ENCODE measurements around the gene SSB.

Gene SSB

DNA sequence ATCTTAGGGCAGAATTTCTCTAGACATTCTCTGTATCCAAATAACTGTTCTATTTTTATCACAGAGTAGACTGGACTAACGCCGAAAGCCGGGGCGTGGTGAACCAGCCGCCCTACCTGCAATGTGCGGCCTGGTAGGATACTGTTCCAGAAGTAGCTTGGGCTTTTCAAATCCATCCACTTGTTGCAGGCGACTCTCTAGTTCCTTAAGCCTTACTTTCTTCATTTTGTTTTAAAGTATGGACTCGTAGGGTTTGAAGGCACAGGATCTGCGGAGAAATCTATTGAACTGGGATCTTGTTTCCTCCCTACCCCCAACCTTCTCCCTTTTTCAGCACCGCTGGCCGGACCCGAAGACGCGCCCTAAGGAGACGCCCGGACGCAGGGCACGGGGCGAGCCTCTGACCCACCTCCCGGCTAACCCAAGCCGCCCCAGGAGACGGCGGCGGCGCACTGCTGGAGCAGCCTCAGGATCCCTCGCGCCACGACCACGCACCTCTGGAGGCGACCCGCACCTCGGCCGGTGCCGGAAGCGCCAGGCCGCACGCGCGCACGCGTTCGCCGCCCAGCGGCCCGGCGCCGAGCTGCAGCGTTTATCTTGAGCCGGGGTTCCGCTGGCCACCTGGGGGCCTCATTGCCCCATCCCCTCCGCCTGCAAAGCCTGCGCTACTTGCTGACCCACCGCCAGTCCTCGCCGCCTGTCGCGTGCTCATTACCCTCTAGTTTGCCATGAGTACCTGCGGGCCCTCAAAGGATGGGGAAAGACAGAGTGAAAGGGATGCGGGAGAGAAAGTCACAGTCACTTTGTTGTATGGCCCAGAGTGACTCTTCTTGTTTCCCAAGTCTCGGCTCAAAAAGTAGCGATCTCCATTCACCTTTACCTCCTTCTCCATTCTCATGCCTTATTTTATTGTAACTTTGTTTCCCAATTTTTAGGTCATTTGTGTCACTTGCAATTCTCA lies 26.0 kb downstream of the SSB start, which contains the start of gene METTL5:
METTL5 (minus strand) TSS at position 533 of the 961 bp plus-strand sequence; CDS start at position 225, 308 bp downstream.
- POLR2A ChIA-PET (ENCODE audit: low non-redundant PET) = no interaction called here

DNA sequence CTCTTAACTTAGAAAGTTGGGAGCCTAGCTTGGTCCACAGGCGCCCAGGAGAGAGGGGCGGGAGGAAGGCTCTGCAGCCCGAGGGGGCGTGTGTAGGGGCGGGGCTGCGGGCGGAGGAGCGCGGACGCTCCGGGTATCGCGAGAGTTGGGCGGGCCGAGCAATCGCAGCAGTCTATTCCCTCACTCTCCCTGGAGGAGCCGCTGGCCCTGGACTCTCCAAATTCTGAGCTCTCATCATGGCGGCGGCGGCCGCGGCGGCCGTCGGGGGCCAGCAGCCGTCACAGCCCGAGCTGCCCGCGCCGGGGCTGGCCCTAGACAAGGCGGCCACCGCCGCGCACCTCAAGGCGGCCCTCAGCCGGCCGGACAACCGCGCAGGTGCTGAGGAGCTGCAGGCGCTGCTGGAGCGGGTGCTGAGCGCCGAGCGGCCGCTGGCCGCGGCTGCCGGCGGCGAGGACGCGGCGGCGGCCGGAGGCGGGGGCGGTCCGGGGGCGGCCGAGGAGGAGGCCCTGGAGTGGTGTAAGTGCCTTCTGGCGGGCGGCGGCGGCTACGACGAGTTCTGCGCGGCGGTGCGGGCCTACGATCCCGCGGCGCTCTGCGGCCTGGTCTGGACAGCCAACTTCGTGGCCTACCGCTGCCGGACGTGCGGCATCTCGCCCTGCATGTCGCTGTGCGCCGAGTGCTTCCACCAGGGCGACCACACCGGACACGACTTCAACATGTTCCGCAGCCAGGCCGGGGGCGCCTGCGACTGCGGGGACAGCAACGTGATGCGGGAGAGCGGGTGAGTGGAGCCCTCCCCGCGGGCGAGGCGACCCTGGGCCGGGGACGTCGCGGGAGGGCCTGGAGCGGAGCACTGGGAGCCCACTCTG lies 28.8 kb downstream of the SSB start, which contains the start of gene UBR3:
UBR3 (plus strand) TSS at position 183 of the 869 bp plus-strand sequence; CDS start at position 237, 54 bp downstream.
- ChIA-PET CTCF (interaction anchor here (0.6 kb wide), 1 partner anchor 59 kb away, joined by 4 read pairs; no protein-coding TSS in a partner anchor), POLR2A (ENCODE audit: low non-redundant PET) (interaction anchor here (0.5 to 1.2 kb wide), 2 partner anchors 50 to 81 kb away, joined by 4 to 8 read pairs; no protein-coding TSS in a partner anchor)
- TF ChIP-seq, protein P1, sequence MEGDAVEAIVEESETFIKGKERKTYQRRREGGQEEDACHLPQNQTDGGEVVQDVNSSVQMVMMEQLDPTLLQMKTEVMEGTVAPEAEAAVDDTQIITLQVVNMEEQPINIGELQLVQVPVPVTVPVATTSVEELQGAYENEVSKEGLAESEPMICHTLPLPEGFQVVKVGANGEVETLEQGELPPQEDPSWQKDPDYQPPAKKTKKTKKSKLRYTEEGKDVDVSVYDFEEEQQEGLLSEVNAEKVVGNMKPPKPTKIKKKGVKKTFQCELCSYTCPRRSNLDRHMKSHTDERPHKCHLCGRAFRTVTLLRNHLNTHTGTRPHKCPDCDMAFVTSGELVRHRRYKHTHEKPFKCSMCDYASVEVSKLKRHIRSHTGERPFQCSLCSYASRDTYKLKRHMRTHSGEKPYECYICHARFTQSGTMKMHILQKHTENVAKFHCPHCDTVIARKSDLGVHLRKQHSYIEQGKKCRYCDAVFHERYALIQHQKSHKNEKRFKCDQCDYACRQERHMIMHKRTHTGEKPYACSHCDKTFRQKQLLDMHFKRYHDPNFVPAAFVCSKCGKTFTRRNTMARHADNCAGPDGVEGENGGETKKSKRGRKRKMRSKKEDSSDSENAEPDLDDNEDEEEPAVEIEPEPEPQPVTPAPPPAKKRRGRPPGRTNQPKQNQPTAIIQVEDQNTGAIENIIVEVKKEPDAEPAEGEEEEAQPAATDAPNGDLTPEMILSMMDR (conservative IDR thresholded peaks at IDR 0.05; ENCODE audit: low read depth) = 0 out of 2 replicates have a peak, but pooled peaks have one; percentile 17
- peak; percentile 96 for DNase-seq (ENCODE audit: low spot score)
- peak within 1 kb of the TSS; percentile 85 for H3K27ac ChIP-seq

More for the DNA sequence above, 26.0 kb downstream of the SSB start, which contains the start of gene METTL5:
- peak within 1 kb of the TSS; percentile 89 for H3K27ac ChIP-seq
- CTCF ChIA-PET = interaction anchor here (0.6 to 1.4 kb wide), 5 partner anchors 12 to 411 kb away, joined by 3 to 6 read pairs (median 3); no protein-coding TSS in a partner anchor
- TF ChIP-seq, protein P1 (conservative IDR thresholded peaks at IDR 0.05; ENCODE audit: low read depth) = peak; percentile 99
- peak; percentile 80 for DNase-seq (ENCODE audit: low spot score)

DNA sequence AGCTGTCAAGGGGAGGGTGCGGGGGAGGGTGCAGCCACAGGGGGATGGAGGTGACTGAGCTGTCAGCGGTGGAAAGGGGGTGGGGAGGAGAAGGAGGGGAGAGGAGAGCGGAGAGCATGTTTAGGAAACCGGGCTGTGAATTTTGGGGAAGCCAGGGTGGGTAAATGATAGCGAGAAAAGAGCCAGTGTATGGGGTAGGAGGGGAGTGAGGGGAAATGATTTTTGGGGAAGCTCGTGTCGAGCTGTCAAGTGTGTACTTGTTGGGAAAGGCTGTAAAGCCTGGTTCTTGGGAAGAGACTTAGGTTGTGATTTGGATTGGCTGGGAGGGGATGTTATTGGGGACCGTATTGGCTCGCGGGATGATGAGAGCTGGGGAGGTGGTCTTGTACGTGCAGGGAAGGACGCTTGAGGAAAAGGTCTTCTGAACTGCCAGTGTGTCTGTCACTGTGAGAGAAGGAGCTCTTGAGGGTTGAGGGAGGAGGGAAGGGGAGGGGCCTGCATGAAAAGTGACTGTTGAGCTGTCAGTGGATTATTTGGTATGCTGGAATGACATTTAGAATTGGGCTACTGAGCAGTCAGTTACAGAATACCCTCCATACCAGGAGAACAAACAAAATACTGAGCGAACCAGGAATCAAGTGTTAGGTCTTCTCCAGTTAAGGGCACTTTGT lies 29.6 kb downstream of the SSB start:
- POLR2A ChIA-PET (ENCODE audit: low non-redundant PET) = interaction anchor here (0.5 to 1.2 kb wide), 2 partner anchors 49 to 80 kb away, joined by 4 to 8 read pairs; no protein-coding TSS in a partner anchor
- CTCF ChIA-PET = no interaction called here
- peak overlapping the region; percentile 85 for H3K27ac ChIP-seq
- DNase-seq (ENCODE audit: low spot score) = peak; percentile 46
- TF ChIP-seq, protein P1 (conservative IDR thresholded peaks at IDR 0.05; ENCODE audit: low read depth) = no peak

DNA sequence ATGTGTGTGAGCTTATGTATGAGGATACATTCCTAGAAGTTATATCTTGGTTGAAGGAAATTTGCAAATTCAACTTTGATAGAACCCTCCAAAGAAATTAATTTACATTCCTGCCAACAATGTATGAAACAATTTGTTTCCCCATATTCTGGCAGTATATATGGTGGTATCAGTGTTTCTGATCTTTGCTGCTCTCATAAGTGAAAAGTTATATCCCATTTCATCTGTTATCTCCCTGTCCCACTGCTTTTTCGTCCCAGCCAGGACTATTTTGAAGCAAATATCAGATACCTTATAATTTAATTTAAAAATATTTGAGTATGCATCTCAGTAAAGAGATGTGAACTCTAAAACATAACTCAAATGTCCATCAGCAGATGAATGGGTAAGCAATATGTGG lies 35.7 kb downstream of the SSB start:
- H3K27ac ChIP-seq = no peak overlapping the region
- DNase-seq (ENCODE audit: low spot score) = no peak
- CTCF ChIA-PET = interaction anchor here (0.6 kb wide), 1 partner anchor 46 kb away, joined by 4 read pairs; no protein-coding TSS in a partner anchor
- TF ChIP-seq, protein P1 (conservative IDR thresholded peaks at IDR 0.05; ENCODE audit: low read depth) = no peak
- POLR2A ChIA-PET (ENCODE audit: low non-redundant PET) = no interaction called here

DNA sequence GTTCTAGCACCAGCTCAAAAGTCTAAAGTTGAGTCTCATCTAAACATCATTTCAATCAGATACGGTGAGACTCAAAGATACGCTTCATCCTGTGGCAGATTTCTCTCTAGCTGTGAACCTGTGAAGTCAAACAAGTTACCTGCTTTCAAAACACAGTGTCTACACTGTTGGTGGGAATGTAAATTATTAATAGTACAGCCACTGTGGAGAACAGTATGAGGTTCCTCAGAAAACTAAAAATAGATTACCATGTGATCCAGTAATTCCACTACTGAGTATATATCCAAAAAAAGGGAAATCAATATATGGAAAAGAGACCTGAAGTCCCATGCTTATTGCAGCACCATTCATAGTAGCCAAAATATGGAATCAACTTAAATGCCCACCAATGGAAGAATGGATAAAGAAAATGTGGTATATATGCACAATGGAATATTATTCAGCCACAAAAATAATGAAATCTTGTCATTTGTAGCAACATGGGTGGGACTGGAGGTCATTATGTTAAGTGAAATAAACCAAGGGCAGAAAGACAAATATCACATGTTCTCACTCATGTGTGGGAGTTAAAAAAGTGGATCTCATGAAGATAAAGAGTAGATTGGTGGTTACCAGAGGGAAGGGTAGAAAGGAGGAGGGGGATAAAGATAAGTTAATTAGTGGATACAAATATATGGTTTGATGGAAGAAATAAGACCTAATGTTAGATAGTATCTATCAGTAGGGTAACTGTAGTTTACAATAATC lies 40.2 kb downstream of the SSB start:
- TF ChIP-seq, protein P1 (conservative IDR thresholded peaks at IDR 0.05; ENCODE audit: low read depth) = no peak
- ChIA-PET POLR2A (ENCODE audit: low non-redundant PET) (no interaction called here), CTCF (no interaction called here)

More for the DNA sequence above, 40.2 kb downstream of the SSB start:
- DNase-seq (ENCODE audit: low spot score) = no peak
- H3K27ac ChIP-seq = no peak overlapping the region
